Activated CD8-positive, alpha-beta memory T cell treated with anti-CD3 and anti-CD28 coated beads, Interleukin-2, amount 50 U/mL, for 48 hours (primary cell): Measurements from ENCODE around the gene SYMPK.

Experiments
- DNase-seq: peaks from one replicate; pipeline ENCODE4 v3.0.0-alpha.2; 2020

Gene SYMPK

GRCh38 chr19:45824531-45825262 lies 38.2 kb downstream of the SYMPK start:
- DNase-seq, result no peak

- DNase-seq, result no peak
Observed at GRCh38 chr19:45824041-45824471, 38.9 kb downstream of the SYMPK start.

- no peak for DNase-seq
Observed at GRCh38 chr19:45823182-45823581, 39.8 kb downstream of the SYMPK start.

DNA sequence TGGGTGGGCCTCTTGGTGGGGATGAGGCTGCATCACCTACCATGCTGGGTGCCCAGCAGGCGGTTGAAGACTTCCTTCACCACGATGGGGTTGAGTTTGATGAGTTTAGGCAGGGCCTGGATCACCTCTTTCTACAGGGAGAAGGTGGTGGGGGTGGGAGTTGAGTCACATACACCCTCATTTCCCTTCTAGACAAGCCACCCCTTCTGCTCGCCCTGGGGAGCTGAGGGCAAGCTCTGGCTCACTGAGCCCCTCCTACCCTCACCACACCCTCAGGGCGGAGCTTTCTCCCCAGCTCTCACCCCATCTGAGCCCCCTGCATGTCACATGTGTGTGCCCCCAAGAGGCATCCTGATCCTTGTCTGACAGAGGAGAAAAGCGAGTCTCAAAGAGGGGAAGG lies 40.2 kb downstream of the SYMPK start:
- no peak for DNase-seq

DNA sequence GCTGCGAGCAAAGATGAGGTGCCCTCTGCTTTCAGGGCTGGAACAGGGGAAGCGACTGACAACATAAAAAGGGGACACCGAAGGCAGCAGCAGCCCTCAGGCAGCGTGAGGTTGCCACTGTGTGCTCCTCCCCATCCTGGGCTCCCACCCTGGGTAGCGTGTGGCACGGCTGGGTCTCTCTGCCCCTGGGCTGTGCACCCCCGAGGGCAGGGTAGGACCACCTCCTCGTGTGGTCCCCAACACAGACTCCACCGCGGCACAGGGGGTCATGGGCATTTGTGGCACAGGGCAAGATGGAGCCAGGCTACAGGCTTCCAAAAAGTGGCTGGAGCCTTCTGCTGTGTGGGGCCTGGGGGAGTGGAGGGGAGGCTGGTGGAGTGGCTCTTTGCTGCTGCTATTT lies 41.4 kb downstream of the SYMPK start:
- DNase-seq, result no peak

GRCh38 chr19:45821103-45821521 lies 41.8 kb downstream of the SYMPK start:
- no peak for DNase-seq

- no peak for DNase-seq
Observed at GRCh38 chr19:45820413-45821102, 42.4 kb downstream of the SYMPK start.

DNA sequence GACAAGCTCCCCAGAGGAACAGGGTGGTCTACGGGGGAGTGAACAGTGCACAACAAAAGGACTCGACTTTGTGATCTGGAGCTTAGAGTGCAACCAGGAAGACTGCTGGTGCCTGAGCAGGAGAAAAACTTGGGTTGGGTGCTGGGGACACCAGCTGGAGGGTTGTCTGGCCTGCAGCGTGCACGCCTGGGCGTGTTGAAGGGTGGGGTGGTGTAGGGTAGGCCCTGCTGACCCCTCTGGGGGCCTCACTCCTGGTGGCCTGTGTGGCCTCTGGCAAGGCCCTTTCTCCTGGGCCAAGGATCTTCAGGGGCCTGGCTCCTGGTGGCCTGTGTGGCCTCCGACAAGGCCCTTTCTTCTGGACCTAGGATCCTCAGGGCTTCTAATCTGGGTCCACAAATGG lies 43.2 kb downstream of the SYMPK start:
- no peak for DNase-seq

DNA sequence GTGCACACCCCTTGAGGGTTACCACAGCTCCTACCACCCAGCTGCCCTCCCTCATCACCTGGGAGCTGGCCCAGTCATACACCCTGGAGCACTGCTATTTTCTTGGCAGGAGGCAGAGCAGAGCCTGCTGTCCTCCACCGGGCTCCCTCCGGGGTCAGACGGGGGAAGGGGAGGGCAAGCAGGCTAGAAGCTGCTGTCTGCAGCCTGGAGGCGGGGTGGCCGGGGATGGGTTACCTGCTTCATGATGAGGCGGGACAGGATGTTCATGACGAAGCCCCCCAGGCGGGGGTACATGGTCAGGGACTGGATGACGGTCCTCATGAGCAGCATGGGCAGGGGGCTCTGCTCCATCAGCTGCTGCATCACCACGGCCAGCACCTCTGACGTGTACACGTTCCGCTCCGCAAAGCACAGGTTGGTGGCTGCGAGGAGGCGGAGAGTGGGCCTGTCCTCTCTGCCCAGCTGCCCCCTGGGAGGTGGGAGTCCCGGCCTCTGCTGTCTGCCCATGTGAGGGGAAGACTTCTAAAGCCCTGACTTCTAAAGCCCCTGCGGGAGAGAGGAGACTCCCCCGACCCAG lies 45.1 kb downstream of the SYMPK start:
- DNase-seq, result no peak

DNA sequence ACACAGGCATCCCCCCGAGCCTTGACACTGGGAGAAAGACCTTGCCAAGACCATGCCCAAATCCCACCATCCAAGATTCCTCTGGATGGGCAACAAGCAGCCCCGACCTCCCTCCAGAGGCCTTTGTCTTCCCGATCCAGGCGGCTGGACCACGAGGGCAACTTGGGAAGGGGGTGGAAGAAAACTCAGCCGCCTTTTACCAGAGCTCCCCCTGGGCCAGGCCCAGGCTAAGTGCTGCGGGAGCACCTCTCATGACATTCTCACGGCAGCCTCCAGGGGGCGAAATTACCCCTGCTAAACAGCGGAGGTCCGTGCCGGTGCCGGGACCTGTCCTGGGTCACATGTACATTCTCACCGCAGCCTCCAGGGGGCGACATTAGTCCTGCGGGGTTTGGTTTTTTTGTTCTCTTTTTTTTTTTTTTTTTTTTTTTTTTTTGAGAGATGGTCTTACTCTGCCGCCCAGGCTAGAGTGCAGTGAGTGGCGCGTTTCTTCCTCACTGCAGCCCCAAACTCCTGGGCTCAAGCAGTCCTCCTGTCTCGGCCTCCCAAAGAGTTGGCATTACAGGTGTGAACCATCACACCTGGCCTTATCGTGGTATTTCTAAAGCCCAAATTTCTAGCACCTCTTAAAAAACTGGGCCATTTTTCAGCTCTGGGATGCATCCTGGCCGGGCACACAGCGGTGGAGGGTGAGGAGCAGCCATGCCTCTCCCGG lies 45.8 kb downstream of the SYMPK start:
- DNase-seq, result peak; percentile 99

- no peak for DNase-seq
Observed at GRCh38 chr19:45816236-45817009, 46.5 kb downstream of the SYMPK start.

DNA sequence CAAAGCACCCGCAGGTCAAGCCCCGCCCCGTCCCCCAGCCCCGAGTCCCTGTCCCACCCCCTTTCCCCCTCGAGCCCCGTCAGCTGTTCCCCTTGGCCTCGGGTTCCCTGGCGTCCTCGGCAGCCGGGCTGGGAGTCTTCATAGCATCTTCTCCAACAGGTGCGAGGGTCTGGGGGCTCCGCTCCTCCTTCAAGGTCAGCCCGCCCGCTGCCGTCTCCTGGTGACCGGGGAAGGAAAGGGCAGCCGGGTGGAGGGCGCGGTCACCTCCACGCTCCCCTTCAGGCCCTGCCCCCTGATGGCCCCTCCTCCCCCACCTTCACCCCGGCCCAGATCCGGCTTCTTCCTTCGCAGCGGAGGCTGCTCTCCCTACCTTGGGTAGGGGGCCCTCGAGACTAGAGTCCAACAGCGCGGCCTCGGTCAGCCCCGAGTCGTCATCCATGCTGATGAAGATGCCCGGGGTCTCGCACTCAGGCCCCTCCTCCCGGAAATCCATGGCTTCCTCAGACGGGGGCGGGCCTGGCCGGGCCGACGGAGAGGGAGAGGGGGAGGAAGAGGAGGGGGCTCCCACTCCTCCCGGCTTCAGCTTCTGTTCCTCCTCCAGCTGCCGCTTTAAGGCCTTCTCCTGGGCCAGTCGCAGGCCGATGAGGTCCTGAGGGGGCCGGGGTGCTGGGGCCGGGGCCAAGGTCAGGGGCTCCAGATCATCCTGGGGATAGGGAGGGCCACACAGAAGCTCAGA lies 47.3 kb downstream of the SYMPK start:
- DNase-seq, result no peak

GRCh38 chr19:45814851-45815480 lies 48.0 kb downstream of the SYMPK start, which contains the start of gene RSPH6A:
Gene RSPH6A (minus strand): TSS chr19:45815308. CDS start chr19:45815176, 132 bp downstream.
- no peak for DNase-seq

DNA sequence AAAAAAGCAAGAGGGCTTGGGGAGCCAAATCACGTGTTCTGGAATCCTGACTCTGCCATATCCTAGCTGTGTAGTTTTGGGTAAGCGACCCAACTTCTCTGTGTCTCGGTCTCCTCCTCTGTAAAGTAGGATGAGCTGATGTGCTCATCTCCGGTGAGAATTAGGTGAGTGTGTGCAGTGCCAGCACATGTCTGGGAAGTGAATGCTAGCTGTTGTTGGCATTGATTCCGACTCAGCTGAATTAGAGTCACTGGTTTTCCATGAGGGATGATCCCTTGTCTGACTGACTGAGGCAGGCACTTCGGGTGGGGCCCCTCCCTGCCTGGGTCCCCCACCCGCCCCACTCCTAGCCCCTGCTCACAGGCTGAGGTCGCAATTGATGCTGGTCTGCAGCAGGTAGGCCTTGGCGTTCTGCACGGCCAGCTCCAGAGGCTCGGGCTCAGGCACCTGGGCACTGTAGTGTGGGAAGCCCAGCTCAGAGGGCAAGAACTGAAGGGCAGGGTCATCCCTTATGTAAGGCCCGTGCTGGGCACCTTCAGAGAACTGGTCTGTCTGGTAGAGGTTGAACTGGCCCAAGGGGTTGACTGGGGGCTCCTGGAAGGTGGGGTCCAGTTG lies 48.7 kb downstream of the SYMPK start:
- DNase-seq, result no peak

DNA sequence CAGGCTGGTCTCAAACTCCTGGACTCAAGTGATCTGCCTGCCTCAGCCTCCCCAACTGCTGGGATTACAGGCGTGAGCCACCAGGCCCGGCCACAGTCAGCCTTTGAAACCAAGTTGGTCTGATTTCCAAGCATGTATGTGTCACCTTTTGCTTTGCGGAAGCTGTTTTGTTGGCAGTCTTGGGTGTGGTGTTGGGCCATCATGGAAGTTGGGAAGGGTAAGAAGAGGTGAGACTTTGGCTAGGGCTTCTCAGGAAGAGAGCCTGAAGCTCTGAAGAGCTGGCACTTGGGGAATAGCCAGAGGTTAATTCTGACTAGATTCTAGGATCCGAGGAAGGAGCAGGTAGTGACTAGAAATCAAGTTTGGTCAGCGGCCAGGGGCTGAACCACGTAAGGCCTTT lies 50.6 kb downstream of the SYMPK start:
- no peak for DNase-seq

DNA sequence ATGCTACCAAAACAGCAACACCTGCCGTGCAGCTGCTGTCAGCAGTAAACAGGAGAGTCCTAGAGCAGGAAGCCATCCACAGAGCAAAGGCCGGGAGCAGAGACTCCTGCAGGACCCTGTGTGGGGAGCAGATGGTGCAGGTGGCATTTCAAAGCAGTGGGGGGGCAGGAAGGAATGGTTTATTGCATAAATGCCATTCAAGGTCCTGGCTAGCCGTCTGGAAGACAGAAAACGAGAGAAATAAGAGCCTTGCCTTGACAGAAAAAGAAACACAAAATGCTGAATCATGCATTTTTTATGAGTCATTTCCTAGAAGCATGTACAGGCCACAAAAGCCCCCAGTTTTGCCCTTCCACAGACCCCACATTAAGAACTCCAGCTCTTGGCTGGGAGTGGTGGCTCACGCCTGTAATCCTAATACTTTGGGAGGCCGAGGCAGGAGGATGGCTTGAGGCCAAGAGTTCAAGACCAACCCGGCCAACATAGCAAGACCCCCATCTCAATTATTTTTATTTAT lies 53.2 kb downstream of the SYMPK start:
- DNase-seq, result no peak

GRCh38 chr19:45805719-45806118 lies 57.2 kb downstream of the SYMPK start:
- no peak for DNase-seq

DNA sequence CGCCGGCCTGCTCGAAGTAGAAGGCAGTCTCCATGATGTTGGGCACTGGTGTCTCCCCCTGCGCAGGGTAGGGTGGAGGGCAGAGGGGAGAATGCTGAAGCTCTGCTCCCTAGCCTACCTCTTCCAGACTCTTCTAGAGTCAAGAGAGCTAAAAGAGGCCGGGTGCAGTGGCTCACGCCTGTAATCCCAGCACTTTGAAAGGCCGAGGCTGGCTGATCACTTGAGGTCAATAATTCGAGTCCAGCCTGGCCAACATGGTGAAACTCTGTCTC lies 58.1 kb downstream of the SYMPK start:
- no peak for DNase-seq

DNA sequence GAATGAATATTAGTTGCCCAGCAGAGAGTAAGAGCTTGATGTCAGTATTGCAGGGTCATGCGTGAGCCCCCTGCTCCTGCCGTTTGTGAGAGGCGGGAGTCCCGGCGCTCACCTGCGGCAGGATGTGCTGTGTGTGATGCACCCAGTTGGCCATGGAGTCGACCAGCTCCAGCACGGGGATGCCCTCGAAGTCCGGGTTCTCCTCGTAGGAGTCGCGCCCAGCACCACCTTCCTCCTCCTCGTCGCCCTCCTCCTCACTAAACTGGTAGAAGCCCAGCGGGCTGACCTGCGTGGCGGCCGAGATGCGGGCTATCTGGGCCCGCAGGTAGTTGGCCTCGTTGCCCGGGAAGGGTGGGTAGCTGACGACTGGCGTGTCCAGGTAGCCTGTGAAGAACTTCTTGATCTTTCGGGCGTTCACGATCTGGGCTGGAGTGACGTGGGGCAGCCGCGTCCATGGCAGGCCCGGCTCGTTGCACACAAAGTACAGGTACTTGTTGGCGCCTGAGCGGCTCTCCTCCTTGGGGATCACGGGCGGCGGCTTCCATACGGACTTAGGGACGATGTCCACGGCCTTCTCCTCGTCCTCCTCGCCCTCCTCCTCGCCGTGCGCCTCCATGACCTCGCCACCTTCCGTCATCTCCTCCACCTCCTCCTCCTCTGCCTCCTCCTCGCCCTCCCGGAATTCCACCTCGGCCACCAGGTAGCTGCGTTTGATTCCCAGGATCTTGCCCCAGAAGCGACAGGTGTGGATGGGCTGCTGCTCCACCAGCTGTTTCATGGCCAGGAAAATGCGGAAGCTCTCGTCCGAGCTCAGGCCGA lies 58.6 kb downstream of the SYMPK start:
- no peak for DNase-seq

DNA sequence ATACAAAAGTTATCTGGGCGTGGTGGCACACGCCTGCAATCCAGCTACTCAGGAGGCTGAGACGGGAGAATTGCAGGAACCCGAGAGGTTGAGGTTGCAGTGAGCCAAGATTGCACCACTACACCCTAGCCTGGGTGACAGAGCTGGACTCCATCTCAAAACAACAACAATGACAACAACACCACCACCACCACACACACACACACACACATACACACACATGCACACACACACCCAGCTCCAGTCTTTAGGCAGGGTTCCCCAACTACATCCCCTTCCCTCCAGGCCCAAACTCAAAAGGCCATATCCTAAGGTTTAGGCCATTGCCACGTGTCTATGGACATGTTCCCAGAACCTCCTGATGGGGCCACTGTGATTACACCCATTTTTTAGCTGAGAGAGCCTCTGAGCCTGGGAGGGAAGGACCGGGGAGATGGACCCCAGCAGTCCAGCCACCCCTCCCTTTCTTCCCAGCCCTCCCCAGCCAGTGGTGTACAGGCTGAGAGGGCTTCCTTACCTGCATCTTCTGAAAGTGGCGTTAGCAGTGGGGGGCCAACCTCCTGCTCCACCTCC lies 61.3 kb downstream of the SYMPK start:
- no peak for DNase-seq
